Lower lobe of right lung (tissue), 2 donors: ENCODE results near the gene CLCN5. TPM values are rescaled to one million over a fixed set of nuclear protein-coding genes. Genes with fewer than 3 reads are reported as not detected.

Source experiments
- ATAC-seq, 2 donors: fragments of 200-7000 bp; cut with Tn5 transposase; one replicate each; pipeline ENCODE4 v1.9.1; 2020 to 2022; ENCODE audit warnings: mild to moderate bottlenecking in 2 of 2, moderate library complexity in 2 of 2
- DNase-seq: peaks from one replicate; pipeline ENCODE4 v3.0.0-alpha.2; 2020
- H3K27ac ChIP-seq: fragments of 200-600 bp; one replicate; pipeline ENCODE4 v1.8.0; 2022
- H3K27me3 ChIP-seq: fragments of 200-600 bp; one replicate; pipeline ENCODE4 v1.8.0; 2022; ENCODE audit warnings: low read depth
- H3K36me3 ChIP-seq: fragments of 200-600 bp; one replicate; pipeline ENCODE4 v1.8.0; 2022; ENCODE audit warnings: mild to moderate bottlenecking
- H3K4me1 ChIP-seq: fragments of 200-600 bp; one replicate; pipeline ENCODE4 v1.8.0; 2022
- H3K4me3 ChIP-seq: fragments of 200-600 bp; one replicate; pipeline ENCODE4 v1.8.0; 2022; ENCODE audit warnings: mild to moderate bottlenecking
- H3K9me3 ChIP-seq: fragments of 200-600 bp; one replicate; pipeline ENCODE4 v1.8.0; 2022
- CTCF ChIP-seq: fragments of 200-600 bp; IDR thresholded peaks from one replicate; pipeline ENCODE4 v1.8.0; 2022; ENCODE audit warnings: antibody characterized with exemption, mild to moderate bottlenecking
- intact Hi-C: fragments of 100-400 bp; cut with DNase I; formaldehyde crosslinking; loops from one replicate; pipeline ENCODE4 v1.11.0; 2022
- long read RNA-seq: library from polyadenylated mRNA; unstranded; transcript quantifications from one replicate; pipeline ENCODE4 v2.0.0, GENCODE V29; 2021
- total RNA-seq: library from RNA; stranded (reverse); fragmentation: NEBNext Ultra II Directional; extraction: Animal tissue kit (Norgen Biotek cat#: 25700); gene quantifications from one replicate; pipeline ENCODE4 v1.2.1, GENCODE V29; 2021
- donor health status: DM: no; HTN: yes; CAD: no; lungs with severe emphysema.

Gene CLCN5
- total RNA-seq = 12.9 TPM
- long read RNA-seq, partial matches to known transcripts = 2 of 7 reads
- long read RNA-seq, other reads (novel, unspliced or antisense) = 3 of 7 reads

GRCh38 chrX:49922291-49923241, at the start of gene CLCN5:
Gene CLCN5 (plus strand): TSS chrX:49922596. CDS start chrX:49925299, 2,703 bp downstream.
- DNase-seq (peak; percentile 97), ATAC-seq (peak; percentile 99)
- Histone ChIP-seq H3K9me3 (no peaks in the 10 kb centered on the region), H3K4me1 (no peaks in the 10 kb centered on the region), H3K36me3 (no peaks in the 10 kb centered on the region), H3K27me3 (no peaks in the 10 kb centered on the region), H3K27ac (peak within 1 kb of the TSS; percentile 78), H3K4me3 (peak within 1 kb of the TSS; percentile 75)
- TF ChIP-seq CTCF = no peak
- intact Hi-C loops = no loop called here

- H3K27me3 ChIP-seq = no peaks in the 10 kb centered on the region
- H3K4me3 ChIP-seq = no peak overlapping the region
- H3K36me3 ChIP-seq = no peaks in the 10 kb centered on the region
- H3K4me1 ChIP-seq = peaks cover 20% of the 10 kb centered on the region
- no peaks in the 10 kb centered on the region for H3K9me3 ChIP-seq
- DNase-seq (no peak), ATAC-seq (no peak)
- no peak overlapping the region for H3K27ac ChIP-seq
- TF ChIP-seq CTCF = peak; percentile 40
- intact Hi-C loops = no loop called here
Observed at GRCh38 chrX:49876750-49877149, 45.6 kb upstream of the CLCN5 start.

GRCh38 chrX:49877397-49878101, 44.8 kb upstream of the CLCN5 start:
- Histone ChIP-seq H3K9me3 (no peaks in the 10 kb centered on the region), H3K4me1 (peaks cover 20% of the 10 kb centered on the region), H3K36me3 (no peaks in the 10 kb centered on the region), H3K27ac (peak overlapping the region; percentile 77), H3K4me3 (no peak overlapping the region), H3K27me3 (no peaks in the 10 kb centered on the region)
- ATAC-seq (no peak), DNase-seq (no peak)
- no peak for TF ChIP-seq CTCF
- intact Hi-C loops = no loop called here

GRCh38 chrX:49878128-49878833, 44.1 kb upstream of the CLCN5 start:
- DNase-seq (no peak), ATAC-seq (peak; percentile 1 to 20)

More at GRCh38 chrX:49878128-49878833, 44.1 kb upstream of the CLCN5 start:
- H3K4me1 ChIP-seq = peaks cover 20% of the 10 kb centered on the region
- no peaks in the 10 kb centered on the region for H3K27me3 ChIP-seq
- intact Hi-C loops = no loop called here
- no peaks in the 10 kb centered on the region for H3K36me3 ChIP-seq
- H3K9me3 ChIP-seq = no peaks in the 10 kb centered on the region
- peak overlapping the region; percentile 77 for H3K27ac ChIP-seq
- no peak for TF ChIP-seq CTCF
- peak overlapping the region; percentile 60 for H3K4me3 ChIP-seq
